Omental fat pad (tissue), 4 donors: ENCODE measurements around the gene NTM. TPM values are rescaled to one million over a fixed set of nuclear protein-coding genes. Genes with fewer than 3 reads are reported as not detected.
A peak's percentile ranks its signal among the peaks of the same experiment; 100 is the strongest.
"Not testable (repeated sequence)": the region's sequence is repeated elsewhere in the genome, so short reads cannot be mapped to it uniquely, and the experiment has no call there.

ENCODE experiments used
- ATAC-seq: fragments of 150-250 bp; one replicate; pipeline ENCODE4 v1.9.1; 2016; ENCODE audit warnings: mild to moderate bottlenecking, moderate library complexity; ENCODE audit not compliant: low FRiP score
- DNase-seq: peaks from one replicate; pipeline ENCODE4 v3.0.0-alpha.2; 2019; ENCODE audit warnings: low spot score
- total RNA-seq, 4 donors: library from RNA; depleted of rRNA; stranded (reverse); fragments of >200 nt; gene quantifications; one replicate each; pipeline ENCODE4 v1.1.0, GENCODE V29; 2016
- TF ChIP-seq, protein P1 (sequence below), 3 donors: fragments of 450-650 bp; IDR thresholded peaks; one replicate each; pipeline ENCODE4 v1.5.1; 2016 to 2017; ENCODE audit warnings: antibody characterized with exemption in 3 of 3, mild to moderate bottlenecking in 3 of 3, moderate library complexity in 2 of 3

Gene NTM
- total RNA-seq, 4 donors from 2014 or later = 0.56 to 5.5 (median 2.4) TPM

DNA sequence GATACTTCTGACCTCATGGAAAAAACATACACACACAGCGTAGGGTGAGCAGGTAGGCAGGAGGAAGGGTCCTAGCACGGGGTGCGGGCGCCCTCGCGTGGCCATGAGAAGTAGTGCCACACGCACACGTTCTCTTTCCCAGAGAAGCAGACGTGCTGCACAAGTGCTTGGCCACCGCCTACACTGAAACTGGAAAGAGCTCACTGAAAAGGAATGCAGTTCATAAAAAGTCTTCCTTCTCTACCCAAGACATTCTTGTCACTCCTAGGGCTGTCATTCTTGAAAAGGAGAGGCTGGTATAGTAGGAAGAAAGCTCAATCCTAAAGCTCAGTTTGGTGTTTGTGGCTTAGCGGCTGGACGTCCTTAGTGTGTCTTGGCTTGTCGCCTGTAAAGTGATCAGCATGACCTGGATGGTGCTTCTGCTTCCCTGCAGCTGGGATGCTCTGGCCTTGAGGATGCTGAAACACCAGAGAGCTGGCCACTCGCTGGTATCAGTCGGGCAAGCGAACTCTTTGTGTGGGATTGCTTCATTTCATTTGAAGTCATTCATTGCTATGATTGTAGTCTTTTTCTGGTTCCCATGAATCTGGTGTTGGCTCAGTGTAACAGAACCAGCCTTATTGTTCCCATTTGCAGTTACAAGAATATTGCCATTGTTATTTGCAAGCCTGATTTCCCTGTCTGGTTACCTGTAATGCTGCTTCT, 303.8 kb downstream of the NTM start:
- TF ChIP-seq, protein P1, sequence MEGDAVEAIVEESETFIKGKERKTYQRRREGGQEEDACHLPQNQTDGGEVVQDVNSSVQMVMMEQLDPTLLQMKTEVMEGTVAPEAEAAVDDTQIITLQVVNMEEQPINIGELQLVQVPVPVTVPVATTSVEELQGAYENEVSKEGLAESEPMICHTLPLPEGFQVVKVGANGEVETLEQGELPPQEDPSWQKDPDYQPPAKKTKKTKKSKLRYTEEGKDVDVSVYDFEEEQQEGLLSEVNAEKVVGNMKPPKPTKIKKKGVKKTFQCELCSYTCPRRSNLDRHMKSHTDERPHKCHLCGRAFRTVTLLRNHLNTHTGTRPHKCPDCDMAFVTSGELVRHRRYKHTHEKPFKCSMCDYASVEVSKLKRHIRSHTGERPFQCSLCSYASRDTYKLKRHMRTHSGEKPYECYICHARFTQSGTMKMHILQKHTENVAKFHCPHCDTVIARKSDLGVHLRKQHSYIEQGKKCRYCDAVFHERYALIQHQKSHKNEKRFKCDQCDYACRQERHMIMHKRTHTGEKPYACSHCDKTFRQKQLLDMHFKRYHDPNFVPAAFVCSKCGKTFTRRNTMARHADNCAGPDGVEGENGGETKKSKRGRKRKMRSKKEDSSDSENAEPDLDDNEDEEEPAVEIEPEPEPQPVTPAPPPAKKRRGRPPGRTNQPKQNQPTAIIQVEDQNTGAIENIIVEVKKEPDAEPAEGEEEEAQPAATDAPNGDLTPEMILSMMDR (IDR thresholded peaks at IDR 0.05) = peak in 2 of 3 donors; percentile 9 to 58
- DNase-seq (no peak), ATAC-seq (peak; percentile 80)

DNA sequence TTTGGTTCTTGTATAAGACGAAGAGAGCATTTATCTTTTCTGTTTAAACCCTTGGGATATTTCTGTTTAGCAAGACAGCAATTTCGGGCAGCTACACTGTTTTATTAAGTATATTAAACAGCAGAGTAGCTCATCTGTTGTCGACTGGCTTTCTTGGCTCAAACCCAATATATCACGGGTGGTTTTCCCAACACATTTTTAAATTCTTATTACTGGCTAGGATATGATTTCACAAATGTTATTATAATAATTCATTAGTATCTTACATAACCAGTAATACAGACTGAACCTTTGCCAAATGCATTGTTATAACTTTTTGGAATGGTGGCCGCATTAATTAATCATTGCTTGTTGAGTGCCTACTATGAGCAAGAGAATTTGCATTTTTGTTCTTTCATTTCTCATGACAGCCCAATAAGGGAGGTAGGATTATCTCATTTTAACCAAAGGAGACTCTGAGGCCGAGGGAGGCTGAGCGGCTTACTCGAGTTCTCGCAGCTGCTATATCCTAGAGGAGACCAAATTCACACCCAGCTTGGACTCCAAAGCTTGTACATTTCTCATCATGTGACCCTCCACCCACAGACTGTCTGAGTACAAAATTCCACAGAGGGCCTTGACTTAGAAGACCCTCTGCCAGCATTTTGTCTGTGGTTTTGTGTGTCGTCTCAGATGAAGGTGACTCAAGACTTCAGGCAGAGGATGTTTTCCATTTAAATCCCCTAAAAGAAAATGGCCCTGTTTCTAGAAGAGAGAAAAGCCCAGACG, 304.9 kb downstream of the NTM start:
- no peak for DNase-seq

DNA sequence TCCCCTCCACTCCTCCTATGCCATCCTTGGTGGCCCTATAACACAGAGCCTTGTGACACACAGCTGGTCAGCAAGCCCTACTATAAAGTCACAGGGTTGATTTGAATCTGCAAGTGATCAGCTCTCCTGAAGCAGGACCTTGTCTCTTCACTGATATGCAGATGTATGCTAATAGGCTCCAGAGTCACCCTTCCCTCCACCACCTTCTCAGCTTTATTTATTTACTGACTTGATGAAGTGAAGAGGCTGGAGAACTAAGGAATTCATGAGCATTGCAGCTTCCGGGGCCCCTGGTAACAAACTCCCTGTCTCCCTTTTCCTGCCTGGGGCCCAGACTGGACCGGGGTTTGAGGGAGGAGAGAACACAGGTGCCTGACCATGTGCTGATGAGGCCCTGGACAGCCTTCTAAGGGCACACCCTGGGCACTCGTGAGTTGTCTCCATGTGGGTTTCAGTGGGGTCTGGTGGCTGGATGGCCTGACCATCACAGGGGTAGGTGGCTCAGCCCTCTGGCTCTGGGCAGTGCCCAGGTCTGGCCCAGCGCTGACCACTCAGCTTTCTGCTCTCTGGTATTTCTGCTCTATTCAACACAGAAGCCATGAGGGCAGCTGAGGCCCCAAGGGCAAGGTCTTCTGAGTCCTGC, 307.5 kb downstream of the NTM start:
- no peak for DNase-seq
- no peak for ATAC-seq
- TF ChIP-seq, protein P1 (IDR thresholded peaks at IDR 0.05) = no peak

More for the DNA sequence above, 304.9 kb downstream of the NTM start:
- TF ChIP-seq, protein P1 (IDR thresholded peaks at IDR 0.05) = no peak
- no peak for ATAC-seq

DNA sequence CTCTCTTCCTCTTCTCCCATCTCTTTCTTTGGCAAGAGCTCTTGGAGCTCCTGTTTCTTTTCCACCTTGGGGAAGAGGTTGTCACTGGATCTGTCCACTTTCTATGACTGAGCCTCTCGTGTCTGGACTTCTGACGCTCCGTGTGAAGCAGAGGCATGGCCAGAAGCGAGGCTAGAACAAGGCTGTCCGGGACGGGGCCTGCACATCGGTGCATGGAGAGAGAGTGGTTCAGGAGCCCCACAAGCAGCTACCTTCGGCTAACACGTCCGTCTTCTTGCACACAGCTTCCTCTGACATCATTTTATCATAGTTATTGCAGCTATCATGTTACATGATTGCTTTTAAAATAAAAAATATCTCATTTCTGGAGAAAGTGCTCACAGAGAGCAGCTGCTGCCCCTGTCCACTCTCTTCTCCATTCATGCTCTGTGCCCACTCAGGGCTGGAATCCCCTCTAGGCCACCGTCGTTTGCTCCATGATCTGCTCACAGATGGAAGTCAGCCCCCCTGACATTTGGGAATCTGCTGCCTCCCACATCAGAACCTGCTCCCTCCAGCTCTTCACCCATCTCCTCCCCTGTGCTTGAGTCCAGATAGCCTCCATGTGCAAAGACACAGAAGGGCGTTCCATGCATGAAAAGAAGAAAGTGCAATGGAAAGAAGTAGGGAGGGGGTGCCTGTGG, 308.4 kb downstream of the NTM start:
- TF ChIP-seq, protein P1 (IDR thresholded peaks at IDR 0.05) = no peak
- DNase-seq = no peak
- ATAC-seq = no peak

DNA sequence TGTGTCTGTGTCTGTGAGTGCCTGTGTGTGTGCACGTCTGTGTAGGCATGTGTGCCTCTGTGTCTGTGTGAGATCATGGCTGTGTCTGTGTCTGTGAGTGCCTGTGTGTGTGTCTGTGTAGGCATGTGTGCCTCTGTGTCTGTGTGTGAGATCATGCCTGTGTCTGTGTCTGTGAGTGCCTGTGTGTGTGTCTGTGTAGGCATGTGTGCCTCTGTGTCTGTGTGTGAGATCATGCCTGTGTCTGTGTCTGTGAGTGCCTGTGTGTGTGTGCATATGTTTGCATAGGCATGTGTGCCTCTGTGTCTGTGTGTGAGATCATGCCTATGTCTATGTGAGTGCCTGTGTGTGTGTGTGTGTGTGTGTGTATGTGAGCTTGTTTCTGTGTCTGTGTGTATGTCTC, 310.0 kb downstream of the NTM start:
- ATAC-seq, DNase-seq: not testable (repeated sequence)

DNA sequence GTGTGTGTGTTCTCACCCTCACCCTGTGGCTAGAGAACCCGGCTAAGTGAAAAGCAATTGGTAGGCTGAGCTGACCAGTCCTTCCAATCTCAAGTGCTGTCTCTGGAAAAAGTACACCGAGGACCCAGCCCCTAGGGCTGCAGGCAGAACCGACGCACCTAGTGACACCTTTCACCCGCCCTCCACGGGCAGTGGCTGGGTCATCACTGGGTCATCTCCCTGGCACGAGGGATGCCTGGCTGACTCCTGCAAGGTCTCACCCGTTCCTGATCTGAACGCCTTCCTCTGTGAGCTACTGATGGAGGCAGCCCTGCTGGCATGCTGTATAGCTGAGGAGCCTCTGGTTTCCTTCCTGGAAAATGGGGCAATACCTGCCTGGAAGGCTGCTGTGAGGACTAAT, 311.5 kb downstream of the NTM start:
- no peak for DNase-seq
- no peak for ATAC-seq
- TF ChIP-seq, protein P1 (IDR thresholded peaks at IDR 0.05) = no peak
